SK-N-SH (cell line): ENCODE data around the gene COBL. TPM values are rescaled to one million over a fixed set of nuclear protein-coding genes. Genes with fewer than 3 reads are reported as not detected.

Source experiments
- CTCF ChIA-PET: fragments of 300-600, 350-600 bp; formaldehyde crosslinking; extraction: SDS; loops from one replicate; lab custom pipeline; 2021; lab: Yijun Ruan, JAX
- POLR2A ChIA-PET: fragments of 350-600 bp; sonication (Branson Sonifier 250); formaldehyde crosslinking; extraction: SDS; loops from one replicate; lab custom pipeline; 2020; ENCODE audit warnings: antibody characterized with exemption, inconsistent platforms; lab: Yijun Ruan, JAX
- DNase-seq: peaks from one replicate; pipeline ENCODE4 v3.0.0; 2012
- H2AFZ ChIP-seq: fragments of 200-600 bp; sonication (generic); 2 replicates; pipeline ENCODE4 v1.8.1; 2016; ENCODE audit warnings: antibody characterized with exemption, mild to moderate bottlenecking, low read depth
- H3F3A ChIP-seq: fragments of 200-600 bp; sonication (generic); replicated peaks from 2 replicates; pipeline ENCODE3; 2016; ENCODE audit warnings: antibody characterized with exemption, mild to moderate bottlenecking; ENCODE audit not compliant: insufficient read depth
- H3K27ac ChIP-seq, 2 experiments: fragments of 200-500 bp in 1 of 2; fragments of 200-600 bp in 1 of 2; sonication (Bioruptor generic) in 1 of 2; sonication (generic), shearing (Covaris generic) in 1 of 2; 2 replicates each; pipeline versions ENCODE4 v1.5.1 to v1.6.1; 2014 to 2016; ENCODE audit warnings: low read depth in 2 of 2, inconsistent platforms in 1 of 2, low read length in 1 of 2, mild to moderate bottlenecking in 1 of 2, mixed read lengths in 1 of 2
- H3K27me3 ChIP-seq: fragments of 200-600 bp; sonication (generic), shearing (Covaris generic); 2 replicates; pipeline ENCODE4 v1.6.1; 2016; ENCODE audit warnings: mixed run types; ENCODE audit not compliant: insufficient read depth
- H3K36me3 ChIP-seq, 2 experiments: fragments of 200-500 bp in 1 of 2; fragments of 200-600 bp in 1 of 2; sonication (Bioruptor generic) in 1 of 2; sonication (generic) in 1 of 2; replicated peaks in 1 of 2; 2 replicates each; pipeline versions ENCODE3 to v1.5.1; 2014 to 2016; ENCODE audit warnings: low read length in 1 of 2, mild to moderate bottlenecking in 1 of 2; ENCODE audit not compliant: insufficient read depth in 2 of 2, control insufficient read depth in 1 of 2
- H3K4me1 ChIP-seq, 2 experiments: fragments of 200-500 bp in 1 of 2; fragments of 200-600 bp in 1 of 2; sonication (Bioruptor generic) in 1 of 2; sonication (generic), shearing (Covaris generic) in 1 of 2; 2 replicates each; pipeline versions ENCODE4 v1.5.1 to v1.6.1; 2014 to 2016; ENCODE audit warnings: low read depth in 1 of 2, low read length in 1 of 2, mixed run types in 1 of 2; ENCODE audit not compliant: insufficient read depth in 2 of 2, control insufficient read depth in 1 of 2
- H3K4me2 ChIP-seq: fragments of 200-600 bp; sonication (generic), shearing (Covaris generic); 2 replicates; pipeline ENCODE4 v1.6.1; 2017; ENCODE audit warnings: mixed run types
- H3K4me3 ChIP-seq, 2 experiments: fragments of 200-500 bp in 1 of 2; fragments of 200-600 bp in 1 of 2; sonication (Bioruptor generic) in 1 of 2; sonication (generic), shearing (Covaris generic) in 1 of 2; 2 replicates each; pipeline versions ENCODE4 v1.5.1 to v1.8.1; 2014 to 2016; ENCODE audit warnings: low read depth in 2 of 2, inconsistent platforms in 1 of 2, low read length in 1 of 2, mild to moderate bottlenecking in 1 of 2, mixed read lengths in 1 of 2, moderate library complexity in 1 of 2
- H3K79me2 ChIP-seq: fragments of 200-600 bp; sonication (generic); 2 replicates; pipeline ENCODE4 v1.8.1; 2017; ENCODE audit warnings: mild to moderate bottlenecking; ENCODE audit not compliant: insufficient read depth
- H3K9ac ChIP-seq: fragments of 200-600 bp; sonication (generic); 2 replicates; pipeline ENCODE4 v1.6.1; 2017; ENCODE audit warnings: mixed run types
- H3K9me2 ChIP-seq: fragments of 200-600 bp; sonication (generic); 2 replicates; pipeline ENCODE4 v1.6.1; 2017; ENCODE audit warnings: mixed run types
- H3K9me3 ChIP-seq: fragments of 200-600 bp; sonication (generic); 2 replicates; pipeline ENCODE4 v1.6.1; 2017; ENCODE audit warnings: mixed run types, mild to moderate bottlenecking, moderate library complexity
- H4K20me1 ChIP-seq: fragments of 200-600 bp; sonication (generic); 2 replicates; pipeline ENCODE4 v1.6.1; 2017; ENCODE audit warnings: mild to moderate bottlenecking, mixed run types; ENCODE audit not compliant: insufficient read depth
- EP300 ChIP-seq, 2 experiments: IDR thresholded peaks; 2 replicates each; pipeline versions ENCODE4 v1.4.0 to v1.6.1; 2012; ENCODE audit warnings: borderline replicate concordance in 1 of 2, low read depth in 1 of 2, low read length in 1 of 2
- FOXM1 ChIP-seq: IDR thresholded peaks from 2 replicates; pipeline ENCODE4 v1.4.0; 2012; ENCODE audit warnings: low read depth, mild to moderate bottlenecking
- IRF3 ChIP-seq: fragments of 150-350 bp; IDR thresholded peaks from 2 replicates; pipeline ENCODE4 v1.6.1; 2016; ENCODE audit warnings: mild to moderate bottlenecking, low read depth, low read length
- MEF2A ChIP-seq: IDR thresholded peaks from 2 replicates; pipeline ENCODE4 v1.4.0; 2012; ENCODE audit warnings: low read depth, borderline replicate concordance
- MXI1 ChIP-seq: IDR thresholded peaks from 2 replicates; pipeline ENCODE4 v1.6.1; 2012; ENCODE audit warnings: mild to moderate bottlenecking, low read depth, low read length, improper control_type of control experiment
- RFX5 ChIP-seq: IDR thresholded peaks from 2 replicates; pipeline ENCODE4 v1.6.1; 2012; ENCODE audit warnings: mild to moderate bottlenecking, improper control_type of control experiment, low read length
- TAF1 ChIP-seq: IDR thresholded peaks from 2 replicates; pipeline ENCODE4 v1.6.1; 2012; ENCODE audit warnings: low read depth, mild to moderate bottlenecking, low read length, moderate library complexity, borderline replicate concordance
- WGBS: methylation state at CpG from one replicate; pipeline ENCODE4 v1.1.6; 2017; ENCODE audit warnings: low lambda C conversion rate; 5-methylcytosine and 5-hydroxymethylcytosine counted together
- polyA plus RNA-seq, 3 experiments: library from polyadenylated mRNA; depleted of rRNA; stranded (reverse); fragments of >200 nt; gene quantifications; 2 replicates each; pipeline ENCODE4 v1.2.3, GENCODE V29; 2012
- TF ChIP-seq, protein P1 (sequence below): IDR thresholded peaks from 2 replicates; pipeline ENCODE4 v1.6.1; 2012; ENCODE audit warnings: mild to moderate bottlenecking, low read depth, low read length, moderate library complexity
- TF ChIP-seq, protein P2 (sequence below): IDR thresholded peaks from 2 replicates; pipeline ENCODE4 v1.4.0; 2012; ENCODE audit warnings: low read depth

The COBL gene
- polyA plus RNA-seq, 1 of the 3 experiments (the other 2 are of a cell fraction), result under 0.01 TPM

DNA sequence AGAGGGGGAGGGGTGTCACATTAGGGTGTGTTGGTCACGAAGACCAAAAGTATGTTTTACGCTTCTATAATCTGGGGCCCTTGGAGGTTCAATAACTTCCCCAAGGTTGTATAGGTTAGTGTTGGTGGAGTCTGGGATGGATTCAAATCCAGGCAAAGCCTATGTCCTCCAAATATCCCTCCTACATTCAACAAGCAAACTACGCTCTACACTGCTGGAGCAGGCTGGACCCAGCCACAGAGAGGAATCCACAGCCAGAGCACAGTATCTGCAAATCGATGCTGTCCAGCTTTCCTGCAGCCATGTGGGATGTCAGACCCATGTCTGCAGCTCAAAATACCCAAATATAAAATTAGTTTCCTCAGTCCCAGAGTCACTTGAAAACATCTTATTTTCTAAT is 198.0 kb downstream of the COBL start:
- DNase-seq, result no peak
- TF ChIP-seq, protein P1, sequence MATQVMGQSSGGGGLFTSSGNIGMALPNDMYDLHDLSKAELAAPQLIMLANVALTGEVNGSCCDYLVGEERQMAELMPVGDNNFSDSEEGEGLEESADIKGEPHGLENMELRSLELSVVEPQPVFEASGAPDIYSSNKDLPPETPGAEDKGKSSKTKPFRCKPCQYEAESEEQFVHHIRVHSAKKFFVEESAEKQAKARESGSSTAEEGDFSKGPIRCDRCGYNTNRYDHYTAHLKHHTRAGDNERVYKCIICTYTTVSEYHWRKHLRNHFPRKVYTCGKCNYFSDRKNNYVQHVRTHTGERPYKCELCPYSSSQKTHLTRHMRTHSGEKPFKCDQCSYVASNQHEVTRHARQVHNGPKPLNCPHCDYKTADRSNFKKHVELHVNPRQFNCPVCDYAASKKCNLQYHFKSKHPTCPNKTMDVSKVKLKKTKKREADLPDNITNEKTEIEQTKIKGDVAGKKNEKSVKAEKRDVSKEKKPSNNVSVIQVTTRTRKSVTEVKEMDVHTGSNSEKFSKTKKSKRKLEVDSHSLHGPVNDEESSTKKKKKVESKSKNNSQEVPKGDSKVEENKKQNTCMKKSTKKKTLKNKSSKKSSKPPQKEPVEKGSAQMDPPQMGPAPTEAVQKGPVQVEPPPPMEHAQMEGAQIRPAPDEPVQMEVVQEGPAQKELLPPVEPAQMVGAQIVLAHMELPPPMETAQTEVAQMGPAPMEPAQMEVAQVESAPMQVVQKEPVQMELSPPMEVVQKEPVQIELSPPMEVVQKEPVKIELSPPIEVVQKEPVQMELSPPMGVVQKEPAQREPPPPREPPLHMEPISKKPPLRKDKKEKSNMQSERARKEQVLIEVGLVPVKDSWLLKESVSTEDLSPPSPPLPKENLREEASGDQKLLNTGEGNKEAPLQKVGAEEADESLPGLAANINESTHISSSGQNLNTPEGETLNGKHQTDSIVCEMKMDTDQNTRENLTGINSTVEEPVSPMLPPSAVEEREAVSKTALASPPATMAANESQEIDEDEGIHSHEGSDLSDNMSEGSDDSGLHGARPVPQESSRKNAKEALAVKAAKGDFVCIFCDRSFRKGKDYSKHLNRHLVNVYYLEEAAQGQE, result no peak
- TF ChIP-seq, protein P2, sequence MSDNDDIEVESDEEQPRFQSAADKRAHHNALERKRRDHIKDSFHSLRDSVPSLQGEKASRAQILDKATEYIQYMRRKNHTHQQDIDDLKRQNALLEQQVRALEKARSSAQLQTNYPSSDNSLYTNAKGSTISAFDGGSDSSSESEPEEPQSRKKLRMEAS, result no peak
- TF ChIP-seq IRF3 (no peak), EP300 (IDR thresholded peaks at IDR 0.05; ENCODE audit: borderline replicate concordance in 1 of 2, low read depth in 1 of 2, low read length in 1 of 2) (no peak), MEF2A (no peak)
- no peaks in the 10 kb centered on the region for H3K4me1 ChIP-seq
- H3K9ac ChIP-seq, result no peak overlapping the region
- no peaks in the 10 kb centered on the region for H3K79me2 ChIP-seq
- ChIA-PET POLR2A (no interaction called here), CTCF (no interaction called here)
- H3K27ac ChIP-seq, result no peak overlapping the region
- peaks cover 7% of the 10 kb centered on the region for H3F3A ChIP-seq
- no peak overlapping the region for H3K4me2 ChIP-seq
- no peaks in the 10 kb centered on the region for H4K20me1 ChIP-seq
- 24% methylated on average over 4 of the region's 4 CpGs for WGBS
- no peaks in the 10 kb centered on the region for H3K9me3 ChIP-seq
- H2AFZ ChIP-seq, result no peak overlapping the region
- no peak overlapping the region for H3K4me3 ChIP-seq
- H3K36me3 ChIP-seq, result no peaks in the 10 kb centered on the region
- H3K9me2 ChIP-seq, result no peaks in the 10 kb centered on the region
- 0 out of 2 replicates have a peak, but pooled peaks cover 10% of the 10 kb centered on the region for H3K27me3 ChIP-seq

DNA sequence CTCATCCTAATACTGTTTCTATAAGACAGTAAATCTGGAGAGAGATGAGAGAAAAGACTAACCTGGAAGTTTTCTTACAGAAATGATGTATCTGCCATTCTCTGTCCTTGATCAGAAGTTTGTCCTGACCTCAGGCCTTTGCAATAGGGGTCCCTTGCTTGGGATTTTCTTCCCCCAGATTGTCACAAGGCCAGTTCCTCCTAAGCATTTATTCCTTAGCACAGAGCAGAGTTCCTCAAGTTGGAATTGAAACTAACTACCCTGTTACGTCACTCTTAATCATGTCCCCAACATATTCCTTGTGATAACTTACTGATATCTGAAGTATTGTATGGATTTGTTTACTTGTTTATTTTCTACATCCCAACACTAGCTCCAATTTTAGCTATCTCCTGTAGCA is 202.1 kb downstream of the COBL start:
- 29% methylated on average over 1 of the region's 1 CpG for WGBS
- Histone ChIP-seq H2AFZ (0 out of 2 replicates have a peak overlapping the region, but pooled peaks have one; percentile 1), H3K4me1 (no peaks in the 10 kb centered on the region), H3K79me2 (no peaks in the 10 kb centered on the region), H3K9me3 (no peaks in the 10 kb centered on the region), H3K36me3 (no peaks in the 10 kb centered on the region), H3F3A (no peaks in the 10 kb centered on the region), H3K9me2 (no peaks in the 10 kb centered on the region), H3K27me3 (peaks cover 26% of the 10 kb centered on the region; the same call in 1 of the 2 replicates), H3K4me3 (no peak overlapping the region), H3K4me2 (no peak overlapping the region), H3K27ac (no peak overlapping the region), H4K20me1 (no peaks in the 10 kb centered on the region), H3K9ac (no peak overlapping the region)
- DNase-seq, result no peak
- CTCF ChIA-PET, result no interaction called here
- POLR2A ChIA-PET, result no interaction called here
- TF ChIP-seq MXI1 (no peak), EP300 (IDR thresholded peaks at IDR 0.05; ENCODE audit: borderline replicate concordance in 1 of 2, low read depth in 1 of 2, low read length in 1 of 2) (no peak), RFX5 (no peak), FOXM1 (no peak), TAF1 (no peak)
